ENCODE measurements around the gene GALNTL6.

DNA sequence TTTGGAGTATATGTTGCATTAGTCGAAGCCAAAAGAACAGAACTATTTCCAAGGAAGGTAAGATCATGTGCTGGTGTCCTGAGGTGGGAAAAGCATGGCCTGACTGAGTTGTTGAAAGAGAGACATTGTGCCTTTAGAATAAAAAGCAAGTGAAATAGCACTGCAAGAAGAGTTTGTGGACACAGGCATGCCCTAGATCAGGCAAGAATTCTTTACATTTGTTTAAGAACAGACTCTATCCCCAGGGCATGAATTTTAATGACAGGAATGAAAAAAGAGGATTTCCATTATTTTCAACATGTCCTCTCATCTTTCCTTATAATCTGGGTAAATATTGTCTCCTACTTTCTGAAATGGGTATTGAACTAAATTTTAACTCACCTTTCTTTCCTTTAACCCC, 839.2 kb downstream of the GALNTL6 start:
- no peak for TF ChIP-seq EZH2 (IDR thresholded peaks at IDR 0.05; ENCODE audit: borderline replicate concordance, insufficient read depth, low read depth, low read length, poor library complexity, severe bottlenecking)
- TF ChIP-seq, protein P1, sequence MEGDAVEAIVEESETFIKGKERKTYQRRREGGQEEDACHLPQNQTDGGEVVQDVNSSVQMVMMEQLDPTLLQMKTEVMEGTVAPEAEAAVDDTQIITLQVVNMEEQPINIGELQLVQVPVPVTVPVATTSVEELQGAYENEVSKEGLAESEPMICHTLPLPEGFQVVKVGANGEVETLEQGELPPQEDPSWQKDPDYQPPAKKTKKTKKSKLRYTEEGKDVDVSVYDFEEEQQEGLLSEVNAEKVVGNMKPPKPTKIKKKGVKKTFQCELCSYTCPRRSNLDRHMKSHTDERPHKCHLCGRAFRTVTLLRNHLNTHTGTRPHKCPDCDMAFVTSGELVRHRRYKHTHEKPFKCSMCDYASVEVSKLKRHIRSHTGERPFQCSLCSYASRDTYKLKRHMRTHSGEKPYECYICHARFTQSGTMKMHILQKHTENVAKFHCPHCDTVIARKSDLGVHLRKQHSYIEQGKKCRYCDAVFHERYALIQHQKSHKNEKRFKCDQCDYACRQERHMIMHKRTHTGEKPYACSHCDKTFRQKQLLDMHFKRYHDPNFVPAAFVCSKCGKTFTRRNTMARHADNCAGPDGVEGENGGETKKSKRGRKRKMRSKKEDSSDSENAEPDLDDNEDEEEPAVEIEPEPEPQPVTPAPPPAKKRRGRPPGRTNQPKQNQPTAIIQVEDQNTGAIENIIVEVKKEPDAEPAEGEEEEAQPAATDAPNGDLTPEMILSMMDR (IDR thresholded peaks at IDR 0.05), result no peak
